ENCODE data around the gene CPSF3. TPM values are rescaled to one million over a fixed set of nuclear protein-coding genes. Genes with fewer than 3 reads are reported as not detected.

The CPSF3 gene
- total and polyA plus RNA-seq, 9 of the 15 experiments (the other 6 are each of a cell fraction or from before 2014, with no cell fraction given) = 54.2 to 151 (median 94.5) TPM

GRCh38 chr2:9417725-9418124, 5.7 kb upstream of the CPSF3 start:
- Histone ChIP-seq H3K4me2 (ENCODE audit: insufficient read depth, low read length) (no peak overlapping the region), H3K4me3 (no peak overlapping the region), H3K9ac (ENCODE audit: insufficient read depth in 1 of 2, low read depth in 2 of 2, low read length in 2 of 2) (no peak overlapping the region), H3K9me3 (replicated peaks; ENCODE audit: control insufficient read depth, insufficient read depth, low read depth, low read length) (no peaks in the 10 kb centered on the region), H3K79me2 (ENCODE audit: control insufficient read depth, insufficient read depth, low read length) (peaks cover 18% of the 10 kb centered on the region), H3K4me1 (replicated peaks in 1 of 2; ENCODE audit: control insufficient read depth in 2 of 2, insufficient read depth in 2 of 2, low read length in 2 of 2) (peaks cover 8 to 17% of the 10 kb centered on the region in 2 experiments; a peak in 4 of 5 replicates), H3K27ac (ENCODE audit: extremely low read depth, low read depth, low read length) (no peak overlapping the region), H3K36me3 (ENCODE audit: control insufficient read depth, insufficient read depth, low read length) (peaks cover 17% of the 10 kb centered on the region; the same call in 2 of the 3 replicates), H3K27me3 (ENCODE audit: control insufficient read depth in 2 of 2, insufficient read depth in 2 of 2, low read length in 2 of 2) (no peaks in the 10 kb centered on the region), H4K20me1 (replicated peaks; ENCODE audit: control insufficient read depth, insufficient read depth, low read length) (no peaks in the 10 kb centered on the region), H2AFZ (ENCODE audit: low read depth, low read length) (no peak overlapping the region), H3K9me1 (ENCODE audit: control insufficient read depth, insufficient read depth, low read length) (no peaks in the 10 kb centered on the region)
- DNase-seq (ENCODE audit: extremely low read depth in 1 of 4, low spot score in 3 of 4) = no peak
- POLR2A ChIA-PET = interaction anchor here (0.6 kb wide), 1 partner anchor 9 kb away, joined by 3 read pairs; no protein-coding TSS in a partner anchor
- intact Hi-C loops (cut with micrococcal nuclease) (no loop called here), in situ Hi-C loops (cut with MboI) (no loop called here)
- no TSS peak for BruUV-seq (replicated peaks)
- no peak for ATAC-seq
- WGBS (ENCODE audit: insufficient coverage, low coverage, missing lambda C conversion rate) = 80% methylated on average over 3 of the region's 3 CpGs
- no peak for FAIRE-seq
- TF ChIP-seq NFIC (IDR thresholded peaks at IDR 0.05) (peak; percentile 36), ZNF778 (CRISPR knock-in tag; IDR thresholded peaks at IDR 0.05) (no peak), RCOR1 (IDR thresholded peaks at IDR 0.05; ENCODE audit: borderline replicate concordance in 1 of 2, low read depth in 2 of 2, low read length in 2 of 2) (no peak), ILF3 (IDR thresholded peaks at IDR 0.05; ENCODE audit: borderline replicate concordance) (no peak), RBM15 (IDR thresholded peaks at IDR 0.05; ENCODE audit: insufficient read depth, low read length) (no peak), MCM7 (IDR thresholded peaks at IDR 0.05) (no peak), NBN (IDR thresholded peaks at IDR 0.05; ENCODE audit: low read depth) (no peak)
- CTCF ChIA-PET (ENCODE audit: low intra/inter-chr PET ratio) = no interaction called here

- 73% methylated on average over 4 of the region's 4 CpGs for WGBS (ENCODE audit: insufficient coverage, low coverage, missing lambda C conversion rate)
- CTCF ChIA-PET (ENCODE audit: low intra/inter-chr PET ratio) = no interaction called here
- in situ Hi-C loops (cut with MboI) (no loop called here), intact Hi-C loops (cut with micrococcal nuclease) (no loop called here)
- Histone ChIP-seq H3K9me3 (replicated peaks; ENCODE audit: control insufficient read depth, insufficient read depth, low read depth, low read length) (no peaks in the 10 kb centered on the region), H3K4me3 (no peak overlapping the region), H3K79me2 (ENCODE audit: control insufficient read depth, insufficient read depth, low read length) (peaks cover 23% of the 10 kb centered on the region), H4K20me1 (replicated peaks; ENCODE audit: control insufficient read depth, insufficient read depth, low read length) (no peaks in the 10 kb centered on the region), H3K27ac (ENCODE audit: extremely low read depth, low read depth, low read length) (no peak overlapping the region), H3K4me2 (ENCODE audit: insufficient read depth, low read length) (no peak overlapping the region), H3K9me1 (ENCODE audit: control insufficient read depth, insufficient read depth, low read length) (no peaks in the 10 kb centered on the region), H3K4me1 (replicated peaks in 1 of 2; ENCODE audit: control insufficient read depth in 2 of 2, insufficient read depth in 2 of 2, low read length in 2 of 2) (peaks cover 8 to 21% of the 10 kb centered on the region in 2 experiments; a peak in 4 of 5 replicates), H2AFZ (ENCODE audit: low read depth, low read length) (no peak overlapping the region), H3K27me3 (ENCODE audit: control insufficient read depth in 2 of 2, insufficient read depth in 2 of 2, low read length in 2 of 2) (no peaks in the 10 kb centered on the region), H3K9ac (ENCODE audit: insufficient read depth in 1 of 2, low read depth in 2 of 2, low read length in 2 of 2) (no peak overlapping the region), H3K36me3 (ENCODE audit: control insufficient read depth, insufficient read depth, low read length) (peaks cover 17% of the 10 kb centered on the region; the same call in 2 of the 3 replicates)
- BruUV-seq (replicated peaks) = no TSS peak
- DNase-seq (ENCODE audit: extremely low read depth in 1 of 4, low spot score in 3 of 4) (no peak), FAIRE-seq (no peak), ATAC-seq (no peak)
- POLR2A ChIA-PET = no interaction called here
- TF ChIP-seq ATF2 (CRISPR knock-in tag; IDR thresholded peaks at IDR 0.05) (no peak), MECOM (CRISPR knock-in tag; IDR thresholded peaks at IDR 0.05) (no peak), SRSF3 (IDR thresholded peaks at IDR 0.05; ENCODE audit: insufficient read depth, low read length) (no peak), TFE3 (CRISPR knock-in tag; IDR thresholded peaks at IDR 0.05) (no peak), HOXB6 (CRISPR knock-in tag; IDR thresholded peaks at IDR 0.05; ENCODE audit: borderline replicate concordance) (no peak), MLLT1 (IDR thresholded peaks at IDR 0.05) (no peak)
Measured at GRCh38 chr2:9418746-9419145, 4.7 kb upstream of the CPSF3 start.
